DLD1 (cell line): ENCODE results near the gene PHACTR3.

Source experiments
- in situ Hi-C: cut with HindIII; loops from 2 replicates; pipeline ENCODE4 v1.10.0; 2017; ENCODE audit warnings: low sequenced_read_pairs

The PHACTR3 gene

DNA sequence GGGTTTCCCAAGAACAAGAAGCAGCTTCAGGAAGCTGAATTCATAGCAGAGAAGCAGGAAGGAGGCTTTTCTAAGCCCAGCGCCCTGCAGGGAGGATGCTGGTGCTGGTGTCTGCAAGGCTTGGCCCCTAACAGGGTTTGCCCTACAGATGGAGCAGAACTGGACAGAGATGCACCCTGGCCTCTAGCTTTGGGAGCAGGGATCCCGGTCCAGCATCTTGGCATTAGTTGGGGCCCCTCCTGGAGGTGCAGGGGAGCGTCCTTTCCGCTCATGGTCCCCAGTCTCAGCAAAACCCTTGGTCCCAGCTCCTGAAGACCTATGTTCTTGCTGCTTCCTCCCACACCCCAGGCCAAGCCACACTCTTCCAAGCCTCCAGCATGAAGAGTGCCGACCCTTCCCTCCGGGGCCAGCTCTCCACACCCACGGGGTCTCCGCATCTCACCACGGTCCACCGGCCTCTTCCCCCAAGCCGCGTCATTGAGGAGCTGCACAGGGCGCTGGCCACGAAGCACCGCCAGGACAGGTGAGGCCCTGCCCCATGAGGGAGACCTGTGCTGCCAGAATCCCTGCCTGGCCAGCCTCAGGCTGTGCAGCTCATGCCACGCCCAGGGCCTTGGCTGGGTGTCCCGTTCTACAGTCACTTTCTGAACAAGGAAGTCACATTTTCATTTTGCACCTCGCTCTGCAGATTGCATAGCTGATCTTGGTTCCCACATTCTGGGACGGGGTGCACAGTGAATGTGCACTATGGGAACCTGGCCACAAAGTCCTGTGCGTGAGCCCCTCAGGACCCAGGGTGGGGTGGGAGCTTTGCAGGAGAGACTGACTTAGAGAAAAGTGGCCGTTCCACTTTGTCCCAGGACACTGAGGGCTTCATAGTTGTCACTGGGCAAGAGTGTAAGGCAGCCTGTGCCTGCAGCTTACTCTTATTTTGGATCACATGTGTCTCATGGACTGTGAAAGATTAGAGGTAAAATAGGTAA is 168.9 kb downstream of the PHACTR3 start:
- in situ Hi-C loops, result no loop called here

GRCh38 chr20:59774204-59774641 is 169.9 kb downstream of the PHACTR3 start:
- in situ Hi-C loops, result no loop called here

DNA sequence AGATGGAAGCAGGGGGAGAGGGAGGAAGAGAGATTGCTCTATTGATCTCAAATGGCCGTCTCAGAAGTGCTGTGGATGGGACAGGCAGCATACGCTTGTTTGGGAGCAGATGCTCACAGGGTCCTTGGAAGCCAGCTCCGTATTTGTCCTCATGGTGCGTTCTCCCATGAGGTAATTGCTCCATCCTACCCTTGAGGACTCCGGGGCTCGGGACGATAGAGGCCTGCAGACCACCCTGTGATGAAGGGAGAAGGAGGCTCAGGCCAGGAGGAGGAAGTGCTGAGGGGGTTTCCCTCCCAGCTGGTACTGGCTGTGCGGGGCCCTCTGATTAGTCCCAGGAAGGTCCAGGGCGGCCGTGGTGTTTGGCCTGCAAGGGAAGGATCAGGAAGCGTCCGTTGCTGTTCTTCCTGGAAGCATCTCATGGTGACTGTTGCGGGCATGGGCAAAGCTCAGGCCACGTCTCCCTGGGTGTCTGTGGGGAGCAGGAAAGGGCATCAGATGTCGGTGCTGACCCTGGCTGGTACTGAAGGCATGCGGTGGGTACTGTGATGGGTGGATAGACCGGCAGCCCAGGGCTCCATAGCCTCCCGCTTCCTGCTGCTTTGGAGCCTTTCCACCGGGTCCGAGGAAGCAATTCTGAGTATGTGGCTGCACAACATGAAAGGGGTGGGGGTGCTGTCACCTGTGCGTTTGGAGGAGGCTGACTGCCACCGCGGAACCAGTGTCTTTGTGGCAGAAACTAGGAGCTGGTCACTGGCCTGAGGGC is 170.8 kb downstream of the PHACTR3 start:
- in situ Hi-C loops, result no loop called here

GRCh38 chr20:59775687-59776055 is 171.3 kb downstream of the PHACTR3 start:
- in situ Hi-C loops, result no loop called here

DNA sequence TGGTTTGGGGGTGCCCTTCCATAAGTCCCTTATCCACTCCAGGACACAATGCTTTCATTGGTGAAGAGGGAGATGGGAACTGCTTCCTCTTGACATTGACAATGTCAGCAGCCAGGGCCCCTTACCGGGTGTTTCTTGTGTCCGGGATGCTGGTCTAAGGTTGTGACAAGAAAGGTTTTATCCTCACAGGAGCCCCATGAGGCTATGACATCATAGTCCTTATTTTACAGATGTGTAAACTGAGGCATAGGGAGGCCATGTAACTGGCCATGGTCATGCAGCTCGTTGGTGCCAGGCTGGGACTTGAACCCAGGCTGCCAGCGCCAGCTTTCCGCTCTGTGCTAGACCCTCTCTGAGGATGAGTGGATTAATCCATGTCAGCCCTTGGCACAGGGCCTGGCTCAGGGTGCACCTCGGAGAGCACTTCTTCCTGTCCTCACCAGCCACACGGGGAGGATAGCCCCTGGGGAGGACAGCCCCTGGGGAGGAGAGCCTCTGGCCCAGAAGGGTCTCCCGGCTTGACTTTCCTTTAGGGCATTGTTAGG is 171.8 kb downstream of the PHACTR3 start:
- in situ Hi-C loops, result no loop called here

DNA sequence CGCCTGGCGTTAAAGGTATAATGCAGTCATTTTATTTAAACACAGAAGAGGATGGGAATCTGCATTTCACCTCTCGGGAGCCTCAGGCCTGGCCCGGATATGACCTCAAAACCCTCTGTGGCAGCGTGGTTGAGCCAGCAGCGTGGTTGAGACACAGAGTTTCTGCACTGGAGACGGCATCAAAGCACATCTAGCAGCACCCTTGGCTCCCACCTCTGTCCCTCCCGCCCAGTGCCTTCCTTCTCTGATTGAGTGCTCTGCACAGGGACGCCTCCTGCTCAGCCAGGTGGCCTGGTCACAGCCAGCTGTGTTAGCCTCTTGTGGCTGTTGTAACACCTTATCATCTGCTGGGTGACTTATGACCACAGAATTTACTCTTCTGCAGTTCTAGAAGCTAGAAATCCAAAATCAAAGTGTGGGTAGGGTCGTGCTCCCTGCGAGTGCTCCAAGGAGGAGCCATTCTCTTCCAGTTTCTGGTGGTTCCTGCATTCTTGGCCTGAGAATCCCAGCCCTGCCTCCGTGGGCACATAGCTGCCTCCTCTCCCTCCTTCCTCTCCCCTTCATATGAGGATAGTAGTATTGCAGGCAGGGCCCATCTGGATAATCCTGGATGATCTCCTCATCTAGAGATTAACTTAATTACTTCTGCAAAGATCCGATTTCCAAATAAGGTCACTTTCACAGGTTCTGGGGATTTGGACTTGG is 172.4 kb downstream of the PHACTR3 start:
- in situ Hi-C loops, result no loop called here

DNA sequence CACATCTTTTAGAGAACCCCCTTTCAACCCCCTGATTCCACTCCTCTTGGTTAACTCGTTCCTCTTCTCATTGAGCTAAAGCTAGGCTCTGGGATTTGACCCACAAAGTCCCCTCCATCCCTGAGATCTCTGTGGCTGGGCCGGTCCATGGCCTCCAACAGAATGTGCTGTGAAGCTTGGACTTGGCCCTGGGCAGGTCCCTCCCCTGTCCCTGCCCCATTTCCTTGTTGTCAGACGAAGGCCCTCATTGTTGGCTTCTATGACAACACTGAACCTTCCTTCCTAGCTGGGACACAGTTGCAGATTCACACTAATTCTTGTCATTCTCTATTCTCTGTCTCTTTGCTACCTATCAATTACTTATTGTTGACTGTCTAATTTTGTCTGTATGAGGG is 173.0 kb downstream of the PHACTR3 start:
- in situ Hi-C loops, result no loop called here

DNA sequence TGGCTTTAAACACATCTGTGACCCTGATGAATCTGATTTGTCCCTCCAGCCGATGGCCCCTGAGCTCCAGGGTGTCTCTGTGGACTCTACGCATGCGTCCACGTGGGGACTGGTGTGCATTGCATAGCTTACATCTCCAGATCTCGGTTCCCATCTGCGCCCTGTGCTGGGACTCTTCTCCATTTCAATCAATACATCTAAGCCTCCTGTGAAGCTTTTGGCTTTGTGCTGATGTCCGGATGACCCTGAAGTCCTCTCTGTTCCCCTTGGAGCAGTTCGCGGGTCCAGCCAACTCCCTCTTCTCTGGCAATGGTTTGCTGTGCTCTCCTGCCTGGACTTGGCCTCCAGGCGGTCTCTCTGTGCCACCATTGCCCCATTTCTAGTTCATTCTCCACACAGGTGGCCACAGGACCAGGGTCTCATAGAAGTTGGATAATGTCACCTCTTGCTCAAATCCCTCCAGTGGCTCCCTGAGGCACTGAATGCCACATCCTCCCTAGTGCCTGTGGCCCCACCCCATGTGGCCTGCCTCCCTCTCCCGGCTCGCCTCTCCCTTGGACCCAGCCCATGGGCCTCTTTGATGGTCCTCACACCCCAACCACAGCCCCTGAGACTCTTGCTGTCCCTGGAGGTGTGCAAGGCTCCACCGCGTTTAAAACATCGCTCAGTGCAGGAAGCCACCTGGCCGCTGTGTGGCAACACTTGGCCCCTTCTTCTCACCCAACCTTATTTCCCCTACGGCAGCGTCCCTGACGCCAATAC is 173.7 kb downstream of the PHACTR3 start:
- in situ Hi-C loops, result no loop called here

DNA sequence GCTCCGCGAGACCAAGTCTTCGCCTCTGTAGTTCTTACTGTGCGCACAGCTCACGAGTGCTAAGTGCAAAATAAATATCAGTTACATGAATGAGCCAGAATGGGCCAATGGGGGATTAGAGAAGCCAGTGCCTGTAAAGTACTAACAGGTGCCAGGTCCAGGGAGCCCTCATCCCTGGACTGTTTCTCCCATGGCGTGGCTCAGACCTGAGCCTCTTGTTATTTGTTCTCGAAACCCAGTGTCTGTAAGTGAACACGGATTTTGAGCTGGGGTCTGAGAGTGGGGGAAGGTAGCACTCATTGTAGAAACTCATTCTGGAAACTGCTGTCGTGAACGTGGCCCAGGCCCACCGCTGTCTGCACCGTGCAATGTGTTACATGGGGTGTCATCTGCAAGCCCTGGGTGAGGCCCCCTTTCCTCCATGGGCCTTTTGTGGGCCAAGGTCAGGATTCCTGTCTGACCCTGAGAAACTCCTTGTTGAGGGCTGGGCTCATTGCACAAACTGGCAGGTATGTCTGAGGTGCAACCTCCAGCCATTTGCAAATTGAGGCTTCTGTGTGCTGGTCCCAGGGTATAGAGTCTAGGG is 174.4 kb downstream of the PHACTR3 start:
- in situ Hi-C loops, result no loop called here

DNA sequence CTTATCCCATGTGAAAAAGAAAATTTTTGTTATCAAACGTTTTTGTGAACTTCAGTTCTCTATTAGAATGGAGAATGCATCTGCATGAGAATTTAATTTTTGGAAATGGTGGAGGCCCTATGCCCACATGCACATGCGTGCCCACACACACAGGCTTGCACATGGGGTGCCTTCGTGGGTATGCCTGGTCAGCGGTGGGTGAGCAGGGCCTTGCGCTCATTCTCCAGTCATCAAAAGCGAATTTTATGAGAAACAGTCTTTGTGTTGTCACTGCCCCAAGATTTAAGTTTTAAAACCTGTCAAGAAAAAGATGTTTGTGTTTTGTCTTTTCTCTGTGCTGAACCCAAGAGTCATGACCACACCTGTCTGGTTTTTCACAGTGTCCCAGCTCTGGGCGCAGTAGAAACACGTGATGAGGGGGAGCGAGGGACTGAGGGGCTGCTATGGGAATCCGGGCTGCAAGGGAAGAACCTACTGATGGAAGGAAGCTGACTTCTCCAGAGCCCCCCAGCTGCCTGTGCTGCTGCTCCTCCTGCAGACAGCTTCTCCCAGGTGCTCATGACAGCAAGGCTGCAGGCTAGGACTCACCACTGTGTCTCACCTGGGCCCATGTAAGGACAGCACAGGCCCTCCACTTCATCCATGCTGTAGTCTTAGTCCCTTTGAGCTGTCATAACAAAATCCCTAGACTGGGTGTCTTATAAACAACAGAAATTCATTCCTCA is 175.5 kb downstream of the PHACTR3 start:
- in situ Hi-C loops, result no loop called here

DNA sequence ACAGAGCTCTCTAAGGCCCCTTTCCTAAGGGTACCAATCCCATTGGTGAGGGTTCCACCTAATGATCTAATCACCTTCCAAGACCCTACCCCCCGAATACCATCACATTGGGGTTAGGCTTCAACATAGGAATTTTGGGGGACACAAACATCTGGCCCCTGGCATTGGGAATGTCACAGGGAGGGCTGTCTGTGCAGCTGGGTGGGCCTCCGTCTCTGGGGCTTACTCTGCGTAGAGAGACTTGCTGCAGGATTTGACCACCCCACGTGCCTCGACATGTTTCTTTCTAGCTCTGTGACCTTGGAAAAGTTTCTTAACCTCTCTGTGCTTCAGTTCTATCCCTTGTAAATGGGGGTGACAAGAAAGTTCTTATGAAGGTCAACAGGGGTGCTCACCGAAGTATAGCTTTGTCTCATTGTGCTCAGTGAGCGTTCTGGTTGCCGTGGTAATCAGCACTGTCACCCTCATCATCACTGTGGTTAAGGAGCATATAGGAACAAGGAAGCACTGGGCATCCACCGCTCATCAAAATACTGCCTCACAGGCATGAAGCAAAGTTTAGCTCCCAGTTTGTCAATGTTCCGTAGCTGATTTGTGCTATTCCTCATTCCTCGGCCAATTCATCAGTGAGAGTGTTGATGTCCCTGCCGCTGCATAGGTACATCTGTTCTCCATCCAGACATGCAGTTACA is 176.3 kb downstream of the PHACTR3 start:
- in situ Hi-C loops, result no loop called here

- in situ Hi-C loops, result no loop called here
These were observed 176.9 kb downstream of the PHACTR3 start for GRCh38 chr20:59781226-59781625.

GRCh38 chr20:59782986-59783640 is 178.8 kb downstream of the PHACTR3 start:
- in situ Hi-C loops, result no loop called here

DNA sequence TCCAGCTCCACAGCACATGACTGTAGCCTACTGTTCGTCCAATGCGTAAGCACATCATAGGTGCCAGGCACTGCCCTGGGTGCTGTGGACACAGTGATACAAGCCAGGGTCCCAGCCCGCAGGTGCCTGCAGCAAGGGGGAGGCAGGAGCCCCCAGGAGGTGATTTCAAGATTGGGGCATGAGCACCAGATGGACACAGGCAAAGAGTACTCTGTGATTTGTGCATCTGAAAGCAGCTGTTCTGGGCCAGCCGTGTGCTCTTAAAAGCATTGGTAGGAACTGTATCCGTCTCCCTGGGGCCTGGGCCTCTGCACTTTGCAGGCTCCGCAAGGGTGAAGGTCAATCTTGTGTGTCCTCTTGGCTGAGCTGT is 179.3 kb downstream of the PHACTR3 start:
- in situ Hi-C loops, result no loop called here

DNA sequence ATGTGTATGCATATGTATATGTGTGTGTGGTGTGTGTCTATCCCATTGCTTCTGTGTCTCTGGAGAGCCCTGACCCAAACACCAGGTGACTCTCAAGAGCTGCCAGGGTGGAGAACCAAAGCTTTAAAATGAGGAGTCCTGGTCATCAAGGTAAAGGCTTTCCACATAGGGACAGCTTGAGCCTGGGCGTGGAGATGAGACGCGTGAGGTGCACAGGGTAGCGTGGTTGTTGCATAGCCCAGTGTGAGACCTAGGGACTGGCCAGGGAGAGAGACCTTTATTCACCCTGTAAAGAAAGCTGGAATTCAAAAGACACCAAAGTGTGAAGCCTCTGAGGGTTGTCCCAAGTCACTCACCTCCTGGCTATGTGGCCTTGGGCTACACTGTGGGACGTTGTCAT is 180.0 kb downstream of the PHACTR3 start:
- in situ Hi-C loops, result no loop called here

GRCh38 chr20:59784791-59785668 is 180.7 kb downstream of the PHACTR3 start:
- in situ Hi-C loops, result no loop called here

DNA sequence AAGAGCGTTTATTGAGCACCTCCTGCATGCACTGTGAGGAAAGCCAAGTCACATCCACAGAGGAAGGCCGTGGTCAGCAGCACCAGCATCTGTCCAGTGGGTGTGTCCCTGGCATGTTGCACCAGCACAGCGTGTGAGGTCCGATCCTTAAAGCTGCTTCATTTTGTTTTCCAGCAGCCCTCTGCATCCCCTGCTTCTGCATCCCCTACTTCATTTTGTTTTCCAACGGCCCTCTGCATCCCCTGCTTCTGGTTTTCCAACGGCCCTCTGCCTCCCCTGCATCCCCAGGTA is 181.3 kb downstream of the PHACTR3 start:
- in situ Hi-C loops, result no loop called here
